Loucy (cell line): ENCODE data around the gene AP2A1.

Experiments
- H2AFZ ChIP-seq: fragments of 200-600 bp; sonication (generic); 2 replicates; pipeline ENCODE4 v1.6.0; 2016; ENCODE audit warnings: antibody characterized with exemption, mild to moderate bottlenecking, low read length, moderate library complexity
- H3F3A ChIP-seq: fragments of 200-600 bp; 2 replicates; pipeline ENCODE4 v1.6.0; 2016; ENCODE audit warnings: antibody characterized with exemption, low read depth, mild to moderate bottlenecking
- H3K27me3 ChIP-seq: fragments of 200-600 bp; sonication (generic); 2 replicates; pipeline ENCODE4 v1.6.1; 2014; ENCODE audit warnings: low read length, mild to moderate bottlenecking; ENCODE audit not compliant: insufficient read depth, poor library complexity, severe bottlenecking
- H3K36me3 ChIP-seq: fragments of 200-600 bp; sonication (generic); 2 replicates; pipeline ENCODE4 v1.6.1; 2016; ENCODE audit warnings: low read length; ENCODE audit not compliant: insufficient read depth
- H3K4me1 ChIP-seq: fragments of 200-600 bp; sonication (generic); 2 replicates; pipeline ENCODE4 v1.5.1; 2014; ENCODE audit warnings: low read length, mild to moderate bottlenecking; ENCODE audit not compliant: insufficient read depth, poor library complexity, severe bottlenecking
- H3K4me2 ChIP-seq: fragments of 200-600 bp; sonication (generic); 2 replicates; pipeline ENCODE4 v1.6.0; 2014; ENCODE audit warnings: antibody characterized with exemption, low read length, low read depth, mild to moderate bottlenecking; ENCODE audit not compliant: poor library complexity, severe bottlenecking
- H3K4me3 ChIP-seq: fragments of 200-600 bp; sonication (generic); 2 replicates; pipeline ENCODE4 v1.5.1; 2014; ENCODE audit warnings: low read length, mild to moderate bottlenecking, mixed read lengths; ENCODE audit not compliant: poor library complexity, severe bottlenecking
- H3K79me2 ChIP-seq: fragments of 200-600 bp; sonication (generic); 2 replicates; pipeline ENCODE4 v1.6.1; 2014; ENCODE audit warnings: low read length; ENCODE audit not compliant: insufficient read depth
- H3K9ac ChIP-seq: fragments of 200-600 bp; sonication (generic); 2 replicates; pipeline ENCODE4 v1.6.0; 2014; ENCODE audit warnings: mild to moderate bottlenecking, low read depth, low read length, moderate library complexity; ENCODE audit not compliant: poor library complexity, severe bottlenecking
- H3K9me2 ChIP-seq: fragments of 200-600 bp; sonication (generic); replicated peaks from 2 replicates; pipeline ENCODE4 v1.6.1; 2016; ENCODE audit warnings: low read depth, low read length, mixed read lengths
- H3K9me3 ChIP-seq: fragments of 200-600 bp; sonication (generic); 2 replicates; pipeline ENCODE4 v1.6.1; 2014; ENCODE audit warnings: mild to moderate bottlenecking, antibody characterized with exemption, low read length, low read depth; ENCODE audit not compliant: insufficient read depth
- H4K20me1 ChIP-seq: fragments of 200-600 bp; sonication (generic); 2 replicates; pipeline ENCODE4 v1.6.0; 2014; ENCODE audit warnings: antibody characterized with exemption, low read length, mild to moderate bottlenecking; ENCODE audit not compliant: insufficient read depth, poor library complexity, severe bottlenecking
- EZH2phosphoT487 ChIP-seq: fragments of 200-600 bp; IDR thresholded peaks from 2 replicates; pipeline ENCODE4 v1.6.1; 2018; ENCODE audit warnings: antibody characterized with exemption, mild to moderate bottlenecking, moderate library complexity, borderline replicate concordance
- TF ChIP-seq, protein P1 (sequence below): fragments of 200-600 bp; sonication (generic); conservative IDR thresholded peaks from 2 replicates; pipeline ENCODE4 v1.5.1; 2014; ENCODE audit warnings: mild to moderate bottlenecking, antibody characterized with exemption, low read length

AP2A1 gene

DNA sequence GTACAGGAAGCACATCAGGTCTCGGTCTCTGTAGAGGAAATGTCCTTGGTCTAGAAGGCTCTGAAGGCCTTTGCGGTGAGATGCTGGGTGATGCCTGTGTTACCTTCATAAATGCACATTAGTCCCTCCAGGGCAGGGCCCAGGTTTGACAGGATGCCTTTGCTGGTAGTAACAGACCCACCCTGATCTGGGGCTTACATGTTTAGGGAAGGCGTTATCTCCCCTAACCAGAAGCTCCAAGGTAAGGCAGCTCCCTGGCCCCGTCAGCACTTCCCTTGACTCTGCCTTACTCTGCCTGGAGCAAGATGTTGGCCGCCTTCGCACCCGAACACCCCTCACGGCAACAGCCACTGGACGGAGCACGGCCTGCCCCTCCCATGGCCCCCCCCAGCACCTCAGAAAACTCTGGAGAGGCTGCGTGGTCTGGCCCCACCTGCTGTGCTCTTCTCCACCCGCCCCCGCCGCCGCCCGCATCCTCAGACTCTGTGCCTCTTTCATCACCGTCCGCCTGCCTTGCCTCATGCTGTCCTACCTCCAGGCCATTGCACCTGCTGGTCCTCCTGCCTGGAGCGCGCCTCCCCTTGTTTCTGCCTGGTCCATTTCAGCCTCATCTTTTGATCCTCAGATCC lies 9.1 kb downstream of the AP2A1 start:
- Histone ChIP-seq H4K20me1 (peaks cover 5% of the 10 kb centered on the region), H3K4me3 (no peak overlapping the region), H3K27me3 (no peaks in the 10 kb centered on the region), H3K4me2 (no peak overlapping the region), H3K4me1 (no peaks in the 10 kb centered on the region), H3K9me3 (no peaks in the 10 kb centered on the region), H3K79me2 (peaks cover 9% of the 10 kb centered on the region; the same call in 1 of the 2 replicates), H3K9me2 (no peaks in the 10 kb centered on the region), H3K36me3 (no peaks in the 10 kb centered on the region), H3K9ac (no peak overlapping the region), H3F3A (no peaks in the 10 kb centered on the region), H2AFZ (no peak overlapping the region)
- TF ChIP-seq EZH2phosphoT487: no peak
- TF ChIP-seq, protein P1, sequence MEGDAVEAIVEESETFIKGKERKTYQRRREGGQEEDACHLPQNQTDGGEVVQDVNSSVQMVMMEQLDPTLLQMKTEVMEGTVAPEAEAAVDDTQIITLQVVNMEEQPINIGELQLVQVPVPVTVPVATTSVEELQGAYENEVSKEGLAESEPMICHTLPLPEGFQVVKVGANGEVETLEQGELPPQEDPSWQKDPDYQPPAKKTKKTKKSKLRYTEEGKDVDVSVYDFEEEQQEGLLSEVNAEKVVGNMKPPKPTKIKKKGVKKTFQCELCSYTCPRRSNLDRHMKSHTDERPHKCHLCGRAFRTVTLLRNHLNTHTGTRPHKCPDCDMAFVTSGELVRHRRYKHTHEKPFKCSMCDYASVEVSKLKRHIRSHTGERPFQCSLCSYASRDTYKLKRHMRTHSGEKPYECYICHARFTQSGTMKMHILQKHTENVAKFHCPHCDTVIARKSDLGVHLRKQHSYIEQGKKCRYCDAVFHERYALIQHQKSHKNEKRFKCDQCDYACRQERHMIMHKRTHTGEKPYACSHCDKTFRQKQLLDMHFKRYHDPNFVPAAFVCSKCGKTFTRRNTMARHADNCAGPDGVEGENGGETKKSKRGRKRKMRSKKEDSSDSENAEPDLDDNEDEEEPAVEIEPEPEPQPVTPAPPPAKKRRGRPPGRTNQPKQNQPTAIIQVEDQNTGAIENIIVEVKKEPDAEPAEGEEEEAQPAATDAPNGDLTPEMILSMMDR: no peak

DNA sequence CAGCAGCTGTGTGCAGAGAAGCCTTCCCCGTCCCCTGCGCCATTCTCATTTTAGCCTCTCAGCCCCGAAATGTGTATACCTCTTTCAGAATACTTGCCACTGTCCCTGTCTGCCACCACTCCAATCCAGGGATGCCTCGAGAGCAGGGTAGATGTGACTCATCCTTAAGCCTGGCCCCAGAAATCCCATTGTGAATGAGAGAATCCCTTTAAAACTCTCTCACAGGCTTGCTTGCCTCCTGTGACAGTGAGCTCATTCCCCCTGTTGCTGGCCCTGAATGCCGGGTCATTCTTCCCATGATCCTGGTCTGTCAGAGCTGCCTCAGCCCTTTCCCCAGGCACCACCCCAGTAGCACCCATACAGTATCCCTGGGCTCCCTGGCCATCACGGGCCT lies 9.6 kb downstream of the AP2A1 start:
- Histone ChIP-seq H3K4me2 (no peak overlapping the region), H2AFZ (no peak overlapping the region)
- no peak for TF ChIP-seq EZH2phosphoT487
- TF ChIP-seq, protein P1: no peak

DNA sequence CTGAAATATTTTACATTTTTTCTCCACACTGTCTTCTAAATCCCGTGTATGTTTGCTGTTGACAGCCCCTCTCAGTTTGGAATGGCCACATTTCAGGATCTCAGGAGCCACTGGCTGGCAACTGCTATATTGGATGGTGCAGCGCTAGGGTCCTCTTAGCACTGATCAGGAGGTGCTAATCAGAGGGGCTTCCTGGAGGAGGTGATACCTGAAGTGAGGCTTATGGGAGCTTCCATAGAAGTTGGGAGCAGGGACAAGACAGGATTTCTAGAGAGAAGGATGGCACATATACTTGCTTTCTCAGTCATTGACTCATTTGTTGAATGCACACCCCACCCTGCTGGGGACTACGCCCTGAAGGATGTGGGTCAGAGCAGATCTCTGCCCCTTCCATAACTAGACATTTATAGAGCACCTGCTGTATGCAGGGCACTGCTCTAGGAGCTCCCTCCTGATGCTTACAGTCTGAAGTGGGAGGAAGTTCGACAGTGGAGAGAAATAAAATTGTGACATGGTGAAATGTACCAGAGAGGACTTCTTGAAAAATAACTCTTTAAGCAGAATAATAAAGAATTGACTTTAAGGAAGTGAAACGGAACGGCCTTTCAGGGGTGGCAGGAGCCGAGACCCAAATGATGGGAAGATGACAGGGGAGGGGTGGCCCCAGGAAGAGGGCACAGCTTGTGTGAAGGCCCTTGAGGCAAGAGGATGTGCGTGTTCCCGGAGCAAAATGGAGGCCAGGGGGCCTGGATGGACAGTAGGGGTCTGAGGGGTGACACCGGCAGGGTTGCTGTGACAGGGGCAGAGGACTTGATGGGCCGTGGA lies 13.1 kb downstream of the AP2A1 start:
- Histone ChIP-seq H2AFZ (no peak overlapping the region), H3F3A (no peaks in the 10 kb centered on the region), H3K4me2 (no peak overlapping the region), H3K9me2 (no peaks in the 10 kb centered on the region), H3K4me3 (no peak overlapping the region), H3K9ac (no peak overlapping the region), H4K20me1 (peaks cover 5% of the 10 kb centered on the region), H3K79me2 (no peaks in the 10 kb centered on the region), H3K27me3 (no peaks in the 10 kb centered on the region), H3K36me3 (peaks cover 17% of the 10 kb centered on the region; the same call in 1 of the 2 replicates), H3K4me1 (no peaks in the 10 kb centered on the region), H3K9me3 (no peaks in the 10 kb centered on the region)
- no peak for TF ChIP-seq EZH2phosphoT487
- TF ChIP-seq, protein P1: no peak

More for the DNA sequence above, 9.6 kb downstream of the AP2A1 start:
- peaks cover 5% of the 10 kb centered on the region for H4K20me1 ChIP-seq
- H3K9me3 ChIP-seq: no peaks in the 10 kb centered on the region
- no peaks in the 10 kb centered on the region for H3K27me3 ChIP-seq
- no peaks in the 10 kb centered on the region for H3F3A ChIP-seq
- H3K36me3 ChIP-seq: no peaks in the 10 kb centered on the region
- no peak overlapping the region for H3K9ac ChIP-seq
- H3K79me2 ChIP-seq: peaks cover 9% of the 10 kb centered on the region; the same call in 1 of the 2 replicates
- no peaks in the 10 kb centered on the region for H3K4me1 ChIP-seq
- no peaks in the 10 kb centered on the region for H3K9me2 ChIP-seq
- H3K4me3 ChIP-seq: no peak overlapping the region
